Right kidney (tissue), 1 donor: ENCODE results near the gene LRRC57.
A peak's percentile ranks its signal among the peaks of the same experiment; 100 is the strongest.

Experiments
- DNase-seq: peaks from one replicate; pipeline ENCODE4 v3.0.0-alpha.2; 2016

The LRRC57 gene

GRCh38 chr15:42553554-42553953, 5.0 kb upstream of the LRRC57 start:
- no peak for DNase-seq

GRCh38 chr15:42549741-42550392, 1.3 kb upstream of the LRRC57 start:
- no peak for DNase-seq

GRCh38 chr15:42549032-42549491, 469 bp upstream of the LRRC57 start:
- no peak for DNase-seq

- no peak for DNase-seq
Measured at GRCh38 chr15:42547918-42548248, 710 bp downstream of the LRRC57 start.

GRCh38 chr15:42544853-42545629, 3.6 kb downstream of the LRRC57 start:
- DNase-seq = no peak

GRCh38 chr15:42533246-42533645, 15.3 kb downstream of the LRRC57 start:
- no peak for DNase-seq

GRCh38 chr15:42528970-42529369, 19.6 kb downstream of the LRRC57 start:
- DNase-seq = no peak

- no peak for DNase-seq
Measured at GRCh38 chr15:42523331-42523730, 25.3 kb downstream of the LRRC57 start.

- DNase-seq = no peak
Measured at GRCh38 chr15:42511007-42511391, 37.6 kb downstream of the LRRC57 start.

GRCh38 chr15:42510258-42511006, 38.2 kb downstream of the LRRC57 start:
- DNase-seq = no peak

GRCh38 chr15:42508263-42508690, 40.3 kb downstream of the LRRC57 start:
- no peak for DNase-seq

- DNase-seq = no peak
Measured at GRCh38 chr15:42507514-42507913, 41.1 kb downstream of the LRRC57 start.

- no peak for DNase-seq
Measured at GRCh38 chr15:42504631-42505030, 44.0 kb downstream of the LRRC57 start.

- DNase-seq = no peak
Measured at GRCh38 chr15:42503825-42504224, 44.8 kb downstream of the LRRC57 start.

GRCh38 chr15:42502477-42502876, 46.1 kb downstream of the LRRC57 start:
- DNase-seq = no peak

- DNase-seq = no peak
Measured at GRCh38 chr15:42499858-42500609, 48.6 kb downstream of the LRRC57 start.

- DNase-seq = no peak
Measured at GRCh38 chr15:42498212-42499068, 50.2 kb downstream of the LRRC57 start.

GRCh38 chr15:42495361-42496212, 53.0 kb downstream of the LRRC57 start, which contains the start of gene SNAP23:
Gene SNAP23 (plus strand): TSS chr15:42495634. CDS start chr15:42511847, 16,213 bp downstream.
- DNase-seq = peak; percentile 84

- no peak for DNase-seq
Measured at GRCh38 chr15:42494998-42495360, 53.6 kb downstream of the LRRC57 start.

GRCh38 chr15:42493679-42494078, 54.9 kb downstream of the LRRC57 start:
- no peak for DNase-seq
